Small intestine (tissue), 7 donors: ENCODE data around the gene STON1. TPM values are rescaled to one million over a fixed set of nuclear protein-coding genes. Genes with fewer than 3 reads are reported as not detected.
A peak's percentile ranks its signal among the peaks of the same experiment; 100 is the strongest.
"Not testable (repeated sequence)": the region's sequence is repeated elsewhere in the genome, so short reads cannot be mapped to it uniquely, and the experiment has no call there.

ENCODE experiments used
- DNase-seq, 2 donors: peaks; one replicate each; pipeline versions ENCODE4 v3.0.0 to v3.0.0-alpha.2; 2013
- FAIRE-seq: peaks from 2 replicates; lab custom pipeline; 2012; peaks lifted over from hg19 to GRCh38; lab: Jason Lieb, UNC
- H3K27ac ChIP-seq, 3 donors: one replicate each; pipeline ENCODE4 v1.5.1; 2013; ENCODE audit warnings: low read length in 2 of 3, mild to moderate bottlenecking in 2 of 3, control low read depth in 1 of 3, inconsistent platforms in 1 of 3, low read depth in 1 of 3, moderate library complexity in 1 of 3
- H3K27me3 ChIP-seq, 3 donors: one replicate each; pipeline ENCODE4 v1.6.1; 2013; ENCODE audit warnings: low read length in 3 of 3, inconsistent platforms in 1 of 3; ENCODE audit not compliant: control insufficient read depth in 3 of 3, insufficient read depth in 3 of 3
- H3K36me3 ChIP-seq, 3 donors: one replicate each; pipeline ENCODE4 v1.6.1; 2013; ENCODE audit warnings: low read length in 3 of 3, inconsistent platforms in 1 of 3, low read depth in 1 of 3, mild to moderate bottlenecking in 1 of 3, moderate library complexity in 1 of 3; ENCODE audit not compliant: control insufficient read depth in 3 of 3, insufficient read depth in 2 of 3
- H3K4me1 ChIP-seq, 3 donors: one replicate each; pipeline ENCODE4 v1.6.1; 2013; ENCODE audit warnings: low read length in 2 of 3, inconsistent platforms in 1 of 3, low read depth in 1 of 3, mild to moderate bottlenecking in 1 of 3, moderate library complexity in 1 of 3; ENCODE audit not compliant: control insufficient read depth in 3 of 3, insufficient read depth in 2 of 3
- H3K4me3 ChIP-seq, 3 donors: one replicate each; pipeline ENCODE4 v1.5.1; 2013; ENCODE audit warnings: low read length in 3 of 3, control low read depth in 1 of 3, inconsistent platforms in 1 of 3, low read depth in 1 of 3, mild to moderate bottlenecking in 1 of 3, moderate library complexity in 1 of 3
- H3K9me3 ChIP-seq, 2 donors: one replicate each; pipeline ENCODE4 v1.6.1; 2013; ENCODE audit warnings: low read depth in 1 of 2, low read length in 1 of 2; ENCODE audit not compliant: control insufficient read depth in 2 of 2, insufficient read depth in 1 of 2
- WGBS, 3 donors: extraction: QIAGEN DNeasy Blood & Tissue Kit; methylation state at CpG; one replicate each; pipeline ENCODE4 v1.1.7; 2013; 5-methylcytosine and 5-hydroxymethylcytosine counted together
- polyA plus RNA-seq, 4 donors: library from polyadenylated mRNA; stranded (reverse) in 3 of 4; unstranded in 1 of 4; fragments of 200-250 nt in 3 of 4; fragments of 120-200 nt in 1 of 4; gene quantifications; one replicate each; pipeline versions ENCODE4 v1.2.1 to v1.2.3, GENCODE V29; 2013
- donor health status: healthy with polysubstance abuse.
- donor health status: control.
- donor health status: control.
- donor health status: Bipolar disorder and iron deficiency.
- donor health status: healthy.

STON1 gene
- polyA plus RNA-seq, 4 donors: 0.45 to 4.7 (median 2.5) TPM

DNA sequence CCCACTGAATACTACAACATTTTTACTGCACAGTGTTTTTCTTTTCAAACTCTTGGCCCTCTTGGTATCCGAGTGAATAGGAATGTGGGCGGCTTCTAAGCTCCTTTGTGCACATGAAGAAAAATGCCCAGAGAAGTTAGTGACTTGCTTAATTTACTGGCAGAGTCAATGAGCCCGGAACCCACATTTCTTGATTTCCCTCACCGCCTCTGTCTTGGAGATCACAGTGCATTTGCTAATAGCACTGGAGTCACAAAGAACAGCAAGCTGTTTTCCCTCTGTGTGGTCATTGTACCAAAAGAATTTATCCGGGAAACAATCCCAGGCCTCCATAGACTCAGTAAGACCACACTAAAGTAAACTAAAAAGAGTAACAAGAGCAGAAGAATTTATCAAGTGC, 18.9 kb downstream of the STON1 start:
- DNase-seq: no peak

DNA sequence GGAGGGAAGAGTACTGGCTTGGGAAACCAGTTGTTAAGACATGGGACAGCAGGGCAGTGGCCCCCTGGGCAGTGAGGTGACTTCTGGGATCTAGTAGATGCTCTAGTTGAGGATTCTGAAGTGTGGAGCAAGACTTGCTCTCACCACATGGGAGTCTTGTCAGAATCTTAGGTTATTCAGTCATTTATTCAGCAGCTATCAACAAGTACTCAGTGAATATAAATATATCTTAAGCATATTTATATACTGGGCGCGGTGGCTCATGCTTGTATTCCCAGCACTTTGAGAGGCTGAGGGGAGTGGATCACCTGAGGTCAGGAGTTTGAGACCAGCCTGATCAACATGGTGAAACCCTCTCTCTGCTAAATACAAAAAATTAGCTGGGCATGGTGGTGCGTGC, 20.0 kb downstream of the STON1 start:
- 81 to 99% (median 88%) methylated on average over 3 of the region's 3 CpGs for WGBS, 3 donors
- no peaks in the 10 kb centered on the region for H3K36me3 ChIP-seq
- H3K4me1 ChIP-seq: no peaks in the 10 kb centered on the region
- FAIRE-seq: no peak
- no peaks in the 10 kb centered on the region for H3K9me3 ChIP-seq
- H3K4me3 ChIP-seq: no peak overlapping the region
- no peak for DNase-seq
- H3K27me3 ChIP-seq: no peaks in the 10 kb centered on the region
- no peak overlapping the region for H3K27ac ChIP-seq

More for the DNA sequence above, 18.9 kb downstream of the STON1 start:
- FAIRE-seq: no peak
- Histone ChIP-seq H3K36me3 (no peaks in the 10 kb centered on the region), H3K4me3 (no peak overlapping the region), H3K9me3 (no peaks in the 10 kb centered on the region), H3K4me1 (no peaks in the 10 kb centered on the region), H3K27ac (peak overlapping the region in 1 of 3 donors; percentile 3), H3K27me3 (no peaks in the 10 kb centered on the region)
- 74 to 92% (median 88%) methylated on average over 5 of the region's 5 CpGs for WGBS, 3 donors

- no peak for FAIRE-seq
- Histone ChIP-seq H3K27me3 (no peaks in the 10 kb centered on the region), H3K27ac (no peak overlapping the region), H3K4me3 (no peak overlapping the region), H3K36me3 (no peaks in the 10 kb centered on the region), H3K4me1 (no peaks in the 10 kb centered on the region), H3K9me3 (no peaks in the 10 kb centered on the region)
- WGBS, 3 donors: 91 to 92% (median 91%) methylated on average over 4 of the region's 4 CpGs
- no peak for DNase-seq
Observed at GRCh38 chr2:48551548-48551947, 21.6 kb downstream of the STON1 start.

DNA sequence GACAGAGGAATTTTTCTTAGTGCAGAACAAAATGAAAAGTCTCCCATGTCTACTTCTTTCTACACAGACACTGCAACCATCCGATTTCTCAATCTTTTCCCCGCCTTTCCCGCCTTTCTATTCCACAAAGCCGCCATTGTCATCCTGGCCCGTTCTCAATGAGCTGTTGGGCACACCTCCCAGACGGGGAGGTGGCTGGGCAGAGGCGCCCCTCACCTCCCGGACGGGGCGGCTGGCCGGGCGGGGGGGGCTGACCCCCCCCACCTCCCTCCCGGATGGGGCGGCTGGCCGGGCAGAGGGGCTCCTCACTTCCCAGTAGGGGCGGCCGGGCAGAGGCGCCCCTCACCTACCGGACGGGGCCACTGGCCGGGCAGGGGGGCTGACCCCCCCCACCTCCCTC, 25.1 kb downstream of the STON1 start:
- not testable (repeated sequence) for DNase-seq, H3K27me3 ChIP-seq, H3K27ac ChIP-seq, H3K36me3 ChIP-seq, H3K9me3 ChIP-seq, FAIRE-seq, H3K4me1 ChIP-seq, H3K4me3 ChIP-seq
- WGBS, 3 donors: 89 to 93% (median 92%) methylated on average over 6 to 21 of the region's 21 CpGs

GRCh38 chr2:48558456-48558855, 28.5 kb downstream of the STON1 start:
- no peaks in the 10 kb centered on the region for H3K4me1 ChIP-seq
- no peak for DNase-seq
- no peaks in the 10 kb centered on the region for H3K36me3 ChIP-seq

DNA sequence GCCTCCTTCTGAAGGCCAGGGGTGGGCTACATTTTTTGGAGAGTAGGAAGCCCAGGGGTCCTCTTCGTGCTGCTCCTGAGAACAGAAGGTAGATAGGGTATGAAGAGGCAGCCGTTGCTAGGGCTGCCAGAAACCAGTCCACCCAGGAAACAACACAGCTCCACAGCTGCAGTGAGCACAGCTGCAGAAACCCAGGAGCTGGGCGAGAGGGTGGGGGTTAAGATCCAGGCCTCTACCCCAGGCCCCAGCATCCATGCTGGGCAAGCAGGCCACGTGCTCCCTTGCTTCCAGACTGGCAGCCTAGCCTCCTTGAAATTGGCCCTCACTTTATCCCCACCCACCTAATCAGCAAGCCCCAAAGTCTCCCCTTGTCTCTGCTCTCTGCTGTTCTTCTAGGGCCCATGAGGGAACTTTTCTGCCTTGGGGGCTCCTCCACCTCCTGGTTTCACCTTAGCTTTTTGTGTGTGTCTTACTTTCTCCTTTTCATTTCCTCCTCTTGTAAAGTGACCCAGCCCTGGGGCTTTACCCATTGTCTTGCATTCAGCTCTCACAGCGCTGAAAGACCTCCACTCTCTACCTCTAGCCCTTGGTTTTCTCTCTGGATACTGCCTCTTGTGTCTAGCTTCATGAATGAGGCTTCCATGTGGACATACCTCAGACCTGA, 30.7 kb downstream of the STON1 start:
- H3K27me3 ChIP-seq: no peaks in the 10 kb centered on the region
- FAIRE-seq (no peak), DNase-seq (no peak)
- no peaks in the 10 kb centered on the region for H3K36me3 ChIP-seq
- 68 to 77% (median 70%) methylated on average over 5 of the region's 5 CpGs for WGBS, 3 donors
- no peaks in the 10 kb centered on the region for H3K9me3 ChIP-seq
- no peak overlapping the region for H3K4me3 ChIP-seq
- no peaks in the 10 kb centered on the region for H3K4me1 ChIP-seq
- H3K27ac ChIP-seq: no peak overlapping the region

More at GRCh38 chr2:48558456-48558855, 28.5 kb downstream of the STON1 start:
- WGBS, 3 donors: 89 to 93% (median 90%) methylated on average over 1 of the region's 1 CpG
- no peaks in the 10 kb centered on the region for H3K9me3 ChIP-seq
- H3K4me3 ChIP-seq: no peak overlapping the region
- H3K27ac ChIP-seq: no peak overlapping the region
- FAIRE-seq: no peak
- no peaks in the 10 kb centered on the region for H3K27me3 ChIP-seq

GRCh38 chr2:48562281-48562680, 32.3 kb downstream of the STON1 start:
- no peak overlapping the region for H3K4me3 ChIP-seq
- no peak overlapping the region for H3K27ac ChIP-seq
- DNase-seq (no peak), FAIRE-seq (no peak)
- no peaks in the 10 kb centered on the region for H3K4me1 ChIP-seq
- no peaks in the 10 kb centered on the region for H3K27me3 ChIP-seq
- WGBS, 3 donors: 89 to 93% (median 92%) methylated on average over 4 of the region's 4 CpGs
- no peaks in the 10 kb centered on the region for H3K36me3 ChIP-seq
- no peaks in the 10 kb centered on the region for H3K9me3 ChIP-seq

DNA sequence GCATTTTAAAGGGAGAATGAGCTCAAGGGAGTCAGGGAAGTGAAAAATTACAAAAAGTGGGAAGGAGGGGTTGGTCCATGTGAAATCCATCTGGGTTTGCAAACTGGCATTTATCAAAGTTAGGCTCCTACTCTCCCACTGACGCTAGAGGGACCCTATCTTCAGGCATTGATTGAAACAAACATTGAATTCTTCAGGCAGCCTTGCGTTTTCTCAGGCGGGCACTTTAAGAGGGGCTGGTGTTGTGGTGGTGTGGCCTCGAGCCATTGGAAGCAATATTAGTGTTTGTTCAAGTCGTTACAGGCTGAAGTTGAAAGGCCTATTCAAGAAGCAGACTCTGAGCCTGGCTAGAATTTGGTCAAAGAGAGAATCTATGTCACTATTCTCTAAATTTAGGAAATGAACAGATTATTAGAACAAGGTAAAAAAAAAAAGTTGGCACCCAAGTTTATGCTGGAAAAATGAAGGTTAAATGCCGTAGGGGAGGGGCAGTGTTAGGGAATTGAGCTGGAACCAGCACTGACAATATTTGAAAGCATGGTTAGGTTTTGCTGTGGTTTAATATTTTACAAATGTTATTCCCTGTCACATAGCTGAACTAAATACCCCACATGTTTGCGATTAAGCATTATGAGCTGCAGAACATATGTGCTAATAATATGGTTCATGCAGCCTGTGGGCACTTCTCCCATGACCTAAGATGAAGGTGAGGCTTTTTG, 36.8 kb downstream of the STON1 start:
- no peaks in the 10 kb centered on the region for H3K4me1 ChIP-seq
- H3K27me3 ChIP-seq: no peaks in the 10 kb centered on the region
- 36 to 42% (median 39%) methylated on average over 7 of the region's 7 CpGs for WGBS, 3 donors
- DNase-seq: no peak
- no peak overlapping the region for H3K4me3 ChIP-seq
- no peak overlapping the region for H3K27ac ChIP-seq
- no peaks in the 10 kb centered on the region for H3K36me3 ChIP-seq
- no peaks in the 10 kb centered on the region for H3K9me3 ChIP-seq
- FAIRE-seq: no peak
